ENCODE measurements around the gene CDK17. TPM values are rescaled to one million over a fixed set of nuclear protein-coding genes. Genes with fewer than 3 reads are reported as not detected.
A peak's percentile ranks its signal among the peaks of the same experiment; 100 is the strongest.

The CDK17 gene
- total and polyA plus RNA-seq, 4 donors, result 13.7 to 130 (median 29.1) TPM

DNA sequence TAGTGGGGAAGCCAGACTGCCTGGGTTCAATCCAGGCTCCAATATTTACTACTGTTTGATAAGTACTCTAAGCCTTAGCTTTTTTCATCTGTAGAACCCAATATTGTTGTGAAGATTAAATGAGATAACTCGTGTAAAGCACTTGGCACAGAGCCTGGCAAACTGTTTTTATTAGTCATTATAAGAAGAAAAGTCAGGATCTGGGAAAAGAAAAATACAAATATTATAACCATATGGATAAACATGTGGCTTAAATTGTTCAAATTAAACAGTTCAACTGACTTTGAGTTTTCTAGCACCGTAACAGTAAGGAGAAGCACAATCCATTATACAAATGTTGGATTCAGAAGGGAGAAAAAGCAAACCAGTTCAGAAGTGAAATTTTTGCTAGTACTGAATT lies 22.0 kb upstream of the CDK17 start:
- H3K4me1 ChIP-seq (ENCODE audit: control insufficient read depth in 5 of 5, insufficient read depth in 5 of 5, low read length in 5 of 5), result peaks cover 0 to 13% (median 0%) of the 10 kb centered on the region in 5 donors
- DNase-seq (no peak), ATAC-seq (ENCODE audit: insufficient read depth, low FRiP score) (no peak)
- no peaks in the 10 kb centered on the region for H3K9me3 ChIP-seq (ENCODE audit: control insufficient read depth in 4 of 4, insufficient read depth in 3 of 4, low read length in 3 of 4)
- H3K36me3 ChIP-seq (ENCODE audit: control insufficient read depth in 4 of 4, insufficient read depth in 4 of 4, low read length in 4 of 4), result no peaks in the 10 kb centered on the region
- H3K9ac ChIP-seq (ENCODE audit: insufficient read depth in 1 of 2, low read length in 2 of 2), result no peak overlapping the region
- H3K4me3 ChIP-seq, result no peak overlapping the region
- H3K27me3 ChIP-seq (ENCODE audit: control insufficient read depth in 3 of 3, insufficient read depth in 3 of 3, low read length in 2 of 3), result no peaks in the 10 kb centered on the region
- H3K27ac ChIP-seq (ENCODE audit: low read depth in 1 of 2, low read length in 1 of 2), result no peak overlapping the region
- WGBS, 2 donors, result 65 to 67% methylated on average over 2 of the region's 2 CpGs
- TF ChIP-seq, protein P1, sequence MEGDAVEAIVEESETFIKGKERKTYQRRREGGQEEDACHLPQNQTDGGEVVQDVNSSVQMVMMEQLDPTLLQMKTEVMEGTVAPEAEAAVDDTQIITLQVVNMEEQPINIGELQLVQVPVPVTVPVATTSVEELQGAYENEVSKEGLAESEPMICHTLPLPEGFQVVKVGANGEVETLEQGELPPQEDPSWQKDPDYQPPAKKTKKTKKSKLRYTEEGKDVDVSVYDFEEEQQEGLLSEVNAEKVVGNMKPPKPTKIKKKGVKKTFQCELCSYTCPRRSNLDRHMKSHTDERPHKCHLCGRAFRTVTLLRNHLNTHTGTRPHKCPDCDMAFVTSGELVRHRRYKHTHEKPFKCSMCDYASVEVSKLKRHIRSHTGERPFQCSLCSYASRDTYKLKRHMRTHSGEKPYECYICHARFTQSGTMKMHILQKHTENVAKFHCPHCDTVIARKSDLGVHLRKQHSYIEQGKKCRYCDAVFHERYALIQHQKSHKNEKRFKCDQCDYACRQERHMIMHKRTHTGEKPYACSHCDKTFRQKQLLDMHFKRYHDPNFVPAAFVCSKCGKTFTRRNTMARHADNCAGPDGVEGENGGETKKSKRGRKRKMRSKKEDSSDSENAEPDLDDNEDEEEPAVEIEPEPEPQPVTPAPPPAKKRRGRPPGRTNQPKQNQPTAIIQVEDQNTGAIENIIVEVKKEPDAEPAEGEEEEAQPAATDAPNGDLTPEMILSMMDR (IDR thresholded peaks at IDR 0.05; ENCODE audit: control extremely low read depth, extremely low read depth), result no peak

- H3K27me3 ChIP-seq (ENCODE audit: control insufficient read depth in 3 of 3, insufficient read depth in 3 of 3, low read length in 2 of 3), result no peaks in the 10 kb centered on the region
- ATAC-seq (ENCODE audit: insufficient read depth, low FRiP score), result no peak
- H3K9ac ChIP-seq (ENCODE audit: insufficient read depth in 1 of 2, low read length in 2 of 2), result no peak overlapping the region
- peaks cover 0 to 8% (median 0%) of the 10 kb centered on the region in 5 donors for H3K4me1 ChIP-seq (ENCODE audit: control insufficient read depth in 5 of 5, insufficient read depth in 5 of 5, low read length in 5 of 5)
- TF ChIP-seq, protein P1 (IDR thresholded peaks at IDR 0.05; ENCODE audit: control extremely low read depth, extremely low read depth), result no peak
- H3K36me3 ChIP-seq (ENCODE audit: control insufficient read depth in 4 of 4, insufficient read depth in 4 of 4, low read length in 4 of 4), result no peaks in the 10 kb centered on the region
- no peak overlapping the region for H3K4me3 ChIP-seq
- no peaks in the 10 kb centered on the region for H3K9me3 ChIP-seq (ENCODE audit: control insufficient read depth in 4 of 4, insufficient read depth in 3 of 4, low read length in 3 of 4)
- 68 to 78% methylated on average over 6 of the region's 6 CpGs for WGBS, 2 donors
- no peak overlapping the region for H3K27ac ChIP-seq (ENCODE audit: low read depth in 1 of 2, low read length in 1 of 2)
- DNase-seq, result no peak
Measured at GRCh38 chr12:96421014-96421413, 20.8 kb upstream of the CDK17 start.

- no peak for ATAC-seq (ENCODE audit: insufficient read depth, low FRiP score)
- Histone ChIP-seq H3K36me3 (ENCODE audit: control insufficient read depth in 4 of 4, insufficient read depth in 4 of 4, low read length in 4 of 4) (no peaks in the 10 kb centered on the region), H3K9me3 (ENCODE audit: control insufficient read depth in 4 of 4, insufficient read depth in 3 of 4, low read length in 3 of 4) (no peaks in the 10 kb centered on the region), H3K27ac (ENCODE audit: low read depth in 1 of 2, low read length in 1 of 2) (no peak overlapping the region), H3K9ac (ENCODE audit: insufficient read depth in 1 of 2, low read length in 2 of 2) (no peak overlapping the region), H3K4me1 (ENCODE audit: control insufficient read depth in 5 of 5, insufficient read depth in 5 of 5, low read length in 5 of 5) (peaks cover 0 to 2% (median 0%) of the 10 kb centered on the region in 5 donors), H3K27me3 (ENCODE audit: control insufficient read depth in 3 of 3, insufficient read depth in 3 of 3, low read length in 2 of 3) (no peaks in the 10 kb centered on the region), H3K4me3 (peak overlapping the region; percentile 1)
- WGBS, 2 donors, result 85 to 94% methylated on average over 7 of the region's 7 CpGs
- no peak for DNase-seq
- TF ChIP-seq, protein P1 (IDR thresholded peaks at IDR 0.05; ENCODE audit: control extremely low read depth, extremely low read depth), result no peak
Measured at GRCh38 chr12:96420277-96420835, 20.1 kb upstream of the CDK17 start.

Data from lung (tissue), 12 donors.